H9 (cell line): Measurements from ENCODE around the gene CCDC51. TPM values are rescaled to one million over a fixed set of nuclear protein-coding genes. Genes with fewer than 3 reads are reported as not detected.
A peak's percentile ranks its signal among the peaks of the same experiment; 100 is the strongest.

Experiments used
- DNase-seq: peaks from one replicate; pipeline ENCODE4 v3.0.0-alpha.2; 2017
- H2AFZ ChIP-seq: one replicate; pipeline ENCODE4 v1.6.1; 2013; ENCODE audit warnings: mild to moderate bottlenecking, low read length, control low read depth, moderate library complexity
- H2AK5ac ChIP-seq: 2 replicates; pipeline ENCODE4 v1.6.1; 2013; ENCODE audit warnings: low read length, control low read depth, mixed read lengths; ENCODE audit not compliant: insufficient read length
- H2BK120ac ChIP-seq: one replicate; pipeline ENCODE4 v1.6.1; 2013; ENCODE audit warnings: low read depth, mild to moderate bottlenecking, low read length, control low read depth, inconsistent platforms; ENCODE audit not compliant: poor library complexity, severe bottlenecking
- H2BK12ac ChIP-seq: 2 replicates; pipeline ENCODE4 v1.6.1; 2013; ENCODE audit warnings: low read length, control low read depth, mixed read lengths, low read depth; ENCODE audit not compliant: insufficient read length
- H2BK15ac ChIP-seq: 2 replicates; pipeline ENCODE4 v1.6.1; 2013; ENCODE audit warnings: low read depth, low read length, control low read depth
- H2BK20ac ChIP-seq: one replicate; pipeline ENCODE4 v1.6.1; 2013; ENCODE audit warnings: low read depth, mild to moderate bottlenecking, low read length, control low read depth, inconsistent platforms; ENCODE audit not compliant: poor library complexity, severe bottlenecking
- H2BK5ac ChIP-seq: 2 replicates; pipeline ENCODE4 v1.6.1; 2013; ENCODE audit warnings: low read length, control low read depth, mixed read lengths; ENCODE audit not compliant: insufficient read length
- H3K14ac ChIP-seq: 2 replicates; pipeline ENCODE4 v1.6.1; 2013; ENCODE audit warnings: low read length, control low read depth; ENCODE audit not compliant: insufficient read depth
- H3K18ac ChIP-seq: 2 replicates; pipeline ENCODE4 v1.6.1; 2013; ENCODE audit warnings: low read depth, mild to moderate bottlenecking, mixed read lengths, low read length, control low read depth; ENCODE audit not compliant: insufficient read length
- H3K23ac ChIP-seq: 2 replicates; pipeline ENCODE4 v1.6.1; 2013; ENCODE audit warnings: low read length, control low read depth, mixed read lengths, low read depth; ENCODE audit not compliant: insufficient read length
- H3K23me2 ChIP-seq: 2 replicates; pipeline ENCODE4 v1.6.1; 2013; ENCODE audit warnings: low read depth, mild to moderate bottlenecking, mixed read lengths, low read length, control low read depth; ENCODE audit not compliant: insufficient read length, poor library complexity, severe bottlenecking
- H3K27ac ChIP-seq: 2 replicates; pipeline ENCODE4 v1.5.1; 2013; ENCODE audit warnings: low read length, control low read depth, mixed read lengths, low read depth; ENCODE audit not compliant: insufficient read length
- H3K27me3 ChIP-seq: 2 replicates; pipeline ENCODE4 v1.6.1; 2013; ENCODE audit warnings: low read length, control low read depth, inconsistent platforms; ENCODE audit not compliant: insufficient read depth
- H3K4ac ChIP-seq: 2 replicates; pipeline ENCODE4 v1.6.1; 2013; ENCODE audit warnings: low read depth, mild to moderate bottlenecking, control low read depth, inconsistent platforms, low read length, moderate library complexity
- H3K4me1 ChIP-seq: 2 replicates; pipeline ENCODE4 v1.6.1; 2013; ENCODE audit warnings: low read length, control low read depth, inconsistent platforms; ENCODE audit not compliant: insufficient read depth
- H3K4me2 ChIP-seq: 2 replicates; pipeline ENCODE4 v1.6.1; 2013; ENCODE audit warnings: low read length, control low read depth, mixed read lengths; ENCODE audit not compliant: insufficient read length, insufficient read depth
- H3K56ac ChIP-seq: 2 replicates; pipeline ENCODE4 v1.6.1; 2013; ENCODE audit warnings: low read depth, mild to moderate bottlenecking, mixed read lengths, low read length, control low read depth; ENCODE audit not compliant: insufficient read length
- H3K79me1 ChIP-seq: 2 replicates; pipeline ENCODE4 v1.6.1; 2013; ENCODE audit warnings: low read depth, mild to moderate bottlenecking, moderate library complexity, low read length, control low read depth, inconsistent platforms; ENCODE audit not compliant: insufficient read depth, poor library complexity, severe bottlenecking
- H3K79me2 ChIP-seq: 2 replicates; pipeline ENCODE4 v1.6.1; 2013; ENCODE audit warnings: low read length, control low read depth, inconsistent platforms; ENCODE audit not compliant: insufficient read depth
- H3K9ac ChIP-seq: 2 replicates; pipeline ENCODE4 v1.6.1; 2013; ENCODE audit warnings: low read length, control low read depth, mixed read lengths; ENCODE audit not compliant: insufficient read length; ENCODE audit errors: extremely low read depth
- H3K9me3 ChIP-seq: one replicate; pipeline ENCODE4 v1.6.1; 2013; ENCODE audit warnings: low read depth, low read length, inconsistent platforms; ENCODE audit not compliant: control insufficient read depth
- H3T11ph ChIP-seq: one replicate; pipeline ENCODE4 v1.6.1; 2013; ENCODE audit warnings: mild to moderate bottlenecking, low read length, control low read depth, inconsistent platforms
- H4K20me1 ChIP-seq: one replicate; pipeline ENCODE4 v1.6.1; 2013; ENCODE audit not compliant: control insufficient read depth, insufficient read length, insufficient read depth
- H4K5ac ChIP-seq: 2 replicates; pipeline ENCODE4 v1.6.1; 2013; ENCODE audit warnings: low read depth, mild to moderate bottlenecking, mixed read lengths, low read length, control low read depth; ENCODE audit not compliant: insufficient read length
- H4K8ac ChIP-seq: replicated peaks from 2 replicates; pipeline ENCODE4 v1.6.1; 2013; ENCODE audit warnings: low read length, control low read depth, mixed read lengths, low read depth; ENCODE audit not compliant: insufficient read length
- H4K91ac ChIP-seq: 2 replicates; pipeline ENCODE4 v1.6.1; 2013; ENCODE audit warnings: low read depth, mild to moderate bottlenecking, moderate library complexity, mixed read lengths, low read length, control low read depth; ENCODE audit not compliant: insufficient read length
- H3K27ac Mint-ChIP-seq, 3 experiments: 2 replicates in 2 of 3; 3 replicates in 1 of 3; pipeline ENCODE4 v1.8.0; 2020 to 2021; ENCODE audit warnings: mixed read lengths in 3 of 3, mild to moderate bottlenecking in 1 of 3, moderate library complexity in 1 of 3
- H3K27me3 Mint-ChIP-seq: 2 replicates; pipeline ENCODE4 v1.8.0; 2021; ENCODE audit warnings: low read depth, mild to moderate bottlenecking, moderate library complexity, mixed read lengths
- H3K36me3 Mint-ChIP-seq, 3 experiments: 2 replicates in 2 of 3; 3 replicates in 1 of 3; pipeline ENCODE4 v1.8.0; 2020 to 2021; ENCODE audit warnings: low read depth in 3 of 3, mixed read lengths in 3 of 3; ENCODE audit not compliant: insufficient read depth in 1 of 3
- H3K4me1 Mint-ChIP-seq, 2 experiments: 2 replicates each; pipeline ENCODE4 v1.8.0; 2020; ENCODE audit warnings: mixed read lengths in 2 of 2
- H3K4me3 Mint-ChIP-seq, 2 experiments: 2 replicates in 1 of 2; 3 replicates in 1 of 2; pipeline ENCODE4 v1.8.0; 2020 to 2021; ENCODE audit warnings: mild to moderate bottlenecking in 2 of 2, mixed read lengths in 2 of 2, moderate library complexity in 1 of 2
- H3K9me3 Mint-ChIP-seq, 2 experiments: 2 replicates in 1 of 2; 3 replicates in 1 of 2; pipeline ENCODE4 v1.8.0; 2020; ENCODE audit warnings: mild to moderate bottlenecking in 2 of 2, mixed read lengths in 2 of 2, moderate library complexity in 1 of 2
- WGBS: extraction: QIAGEN DNeasy Blood & Tissue Kit; methylation state at CpG from one replicate; pipeline ENCODE4 v1.1.7; 2013; ENCODE audit warnings: missing lambda C conversion rate, low lambda C conversion rate, mixed read lengths; ENCODE audit not compliant: insufficient read length; ENCODE audit errors: extremely low coverage; 5-methylcytosine and 5-hydroxymethylcytosine counted together
- total RNA-seq: library from RNA; stranded (reverse); gene quantifications from 2 replicates; pipeline ENCODE4 v1.2.1, GENCODE V29; 2021
- TF ChIP-seq, protein P1 (sequence below): fragments of 200-600 bp; sonication (generic); conservative IDR thresholded peaks from 3 replicates; pipeline ENCODE4 v1.8.0; 2021; ENCODE audit warnings: antibody characterized with exemption, mild to moderate bottlenecking

The CCDC51 gene
- total RNA-seq, 1 experiment from 2014 or later = 20.0 TPM

DNA sequence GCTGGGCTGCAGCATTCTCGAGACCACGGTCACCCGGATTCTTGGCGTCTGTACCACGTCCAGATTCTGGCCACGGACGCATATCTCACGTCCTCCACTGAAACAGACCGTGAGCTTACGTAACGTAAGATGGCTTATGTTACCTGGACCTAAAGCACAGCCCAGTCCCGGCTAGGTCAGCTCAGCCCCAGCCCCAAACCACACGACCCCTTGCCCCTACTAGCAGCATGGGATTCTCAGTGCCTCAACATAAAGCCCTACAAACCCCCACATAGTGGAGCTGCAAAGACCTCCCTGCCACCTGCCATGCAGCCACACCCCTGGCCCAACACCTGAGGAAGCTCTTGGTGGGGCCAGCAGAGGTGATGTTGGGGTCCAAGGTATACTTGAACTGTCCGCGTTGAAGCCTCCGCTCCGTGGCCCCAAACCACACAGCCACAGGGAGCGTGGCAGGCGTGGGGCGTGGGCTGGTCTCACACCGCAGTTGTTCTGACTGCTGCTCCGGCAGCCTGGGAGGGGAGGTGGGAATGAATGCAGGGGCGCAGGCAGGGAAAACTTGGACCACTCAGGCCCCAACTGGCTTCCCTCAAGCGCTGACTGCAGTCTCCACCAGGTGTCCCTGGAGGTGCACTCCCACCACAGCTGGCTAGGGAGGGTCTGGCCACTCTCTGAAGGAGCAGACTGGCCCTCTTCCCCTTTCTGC, 24.5 kb downstream of the CCDC51 start:
- Histone ChIP-seq H4K20me1 (no peaks in the 10 kb centered on the region), H4K5ac (no peak overlapping the region), H2BK20ac (no peak overlapping the region), H3K18ac (no peak overlapping the region), H3K56ac (no peak overlapping the region), H3K4me2 (no peak overlapping the region), H3K23me2 (no peaks in the 10 kb centered on the region), H3K9me3 (no peaks in the 10 kb centered on the region), H3K14ac (no peak overlapping the region), H2AFZ (no peak overlapping the region), H3T11ph (no peak overlapping the region), H3K79me2 (no peaks in the 10 kb centered on the region), H4K91ac (no peak overlapping the region), H3K9ac (no peak overlapping the region), H3K4me1 (no peaks in the 10 kb centered on the region), H2BK120ac (no peak overlapping the region), H3K79me1 (no peaks in the 10 kb centered on the region), H3K23ac (no peak overlapping the region), H3K27me3 (no peaks in the 10 kb centered on the region), H3K4ac (no peak overlapping the region), H2AK5ac (no peak overlapping the region), H2BK15ac (no peak overlapping the region), H4K8ac (no peak overlapping the region), H2BK12ac (no peak overlapping the region), H2BK5ac (no peak overlapping the region), H3K27ac (no peak overlapping the region)
- no peaks in the 10 kb centered on the region for H3K27me3 Mint-ChIP-seq
- peaks cover 50 to 96% (median 92%) of the 10 kb centered on the region in 3 experiments for H3K36me3 Mint-ChIP-seq
- no peaks in the 10 kb centered on the region for H3K4me1 Mint-ChIP-seq
- TF ChIP-seq, protein P1, sequence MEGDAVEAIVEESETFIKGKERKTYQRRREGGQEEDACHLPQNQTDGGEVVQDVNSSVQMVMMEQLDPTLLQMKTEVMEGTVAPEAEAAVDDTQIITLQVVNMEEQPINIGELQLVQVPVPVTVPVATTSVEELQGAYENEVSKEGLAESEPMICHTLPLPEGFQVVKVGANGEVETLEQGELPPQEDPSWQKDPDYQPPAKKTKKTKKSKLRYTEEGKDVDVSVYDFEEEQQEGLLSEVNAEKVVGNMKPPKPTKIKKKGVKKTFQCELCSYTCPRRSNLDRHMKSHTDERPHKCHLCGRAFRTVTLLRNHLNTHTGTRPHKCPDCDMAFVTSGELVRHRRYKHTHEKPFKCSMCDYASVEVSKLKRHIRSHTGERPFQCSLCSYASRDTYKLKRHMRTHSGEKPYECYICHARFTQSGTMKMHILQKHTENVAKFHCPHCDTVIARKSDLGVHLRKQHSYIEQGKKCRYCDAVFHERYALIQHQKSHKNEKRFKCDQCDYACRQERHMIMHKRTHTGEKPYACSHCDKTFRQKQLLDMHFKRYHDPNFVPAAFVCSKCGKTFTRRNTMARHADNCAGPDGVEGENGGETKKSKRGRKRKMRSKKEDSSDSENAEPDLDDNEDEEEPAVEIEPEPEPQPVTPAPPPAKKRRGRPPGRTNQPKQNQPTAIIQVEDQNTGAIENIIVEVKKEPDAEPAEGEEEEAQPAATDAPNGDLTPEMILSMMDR = peak; percentile 39; the same call in 2 of the 3 replicates
- no peak for DNase-seq
- no CpG with 5 or more reads among the region's 24 CpGs for WGBS
- no peak overlapping the region for H3K27ac Mint-ChIP-seq
- H3K9me3 Mint-ChIP-seq = no peaks in the 10 kb centered on the region
- 0 out of 5 replicates have a peak overlapping the region, but pooled peaks of 1 of the 2 experiments have one; percentile 7 for H3K4me3 Mint-ChIP-seq
